Tibial artery (tissue), 4 donors: ENCODE data around the gene LAMA5.

Experiments used
- DNase-seq, 2 donors: peaks; one replicate each; pipeline ENCODE4 v3.0.0-alpha.2; 2019
- H3K27ac ChIP-seq, 2 donors: fragments of 200-600 bp; sonication (generic) in 1 of 2; 1 replicate in 1 of 2; 2 replicates in 1 of 2; pipeline ENCODE4 v1.5.1; 2018 to 2019; ENCODE audit warnings: mild to moderate bottlenecking in 1 of 2
- H3K27me3 ChIP-seq, 2 donors: fragments of 200-600 bp; sonication (generic) in 1 of 2; one replicate each; pipeline versions ENCODE4 v1.5.1 to v1.6.0; 2016 to 2019
- H3K36me3 ChIP-seq, 3 donors: fragments of 200-600 bp; sonication (generic) in 2 of 3; one replicate each; pipeline ENCODE4 v1.5.1; 2016 to 2019; ENCODE audit warnings: mild to moderate bottlenecking in 2 of 3
- H3K4me1 ChIP-seq, 4 donors: fragments of 200-600 bp; sonication (generic) in 2 of 4; 1 replicate in 3 of 4; 2 replicates in 1 of 4; pipeline ENCODE4 v1.5.1; 2016 to 2019
- H3K4me3 ChIP-seq, 2 donors: fragments of 200-600 bp; sonication (generic) in 1 of 2; 1 replicate in 1 of 2; 2 replicates in 1 of 2; pipeline ENCODE4 v1.5.1; 2018 to 2019; ENCODE audit warnings: mild to moderate bottlenecking in 2 of 2
- H3K9me3 ChIP-seq, 3 donors: fragments of 200-600 bp; sonication (generic) in 1 of 3; one replicate each; pipeline ENCODE4 v1.5.1; 2016 to 2019
- CTCF ChIP-seq, 2 experiments: fragments of 200-600 bp in 1 of 2; fragments of 450-650 bp in 1 of 2; IDR thresholded peaks; one replicate each; pipeline ENCODE4 v1.5.1; 2017 to 2019; ENCODE audit warnings: antibody characterized with exemption in 2 of 2, mild to moderate bottlenecking in 1 of 2, moderate library complexity in 1 of 2
- intact Hi-C: fragments of 100-400 bp; cut with DNase I; formaldehyde crosslinking; loops from one replicate; pipeline ENCODE4 v1.15.0; 2023; ENCODE audit warnings: low total_unique reads

Gene LAMA5

GRCh38 chr20:62367136-62367632 is at the start of gene LAMA5:
Gene LAMA5, minus strand, starts transcription at chr20:62367312. Its CDS starts 67 bp downstream, at chr20:62367245.
- Histone ChIP-seq H3K36me3 (peaks cover 0 to 1% (median 0%) of the 10 kb centered on the region in 3 donors), H3K27ac (peak within 1 kb of the TSS; percentile 96 to 98), H3K27me3 (no peaks in the 10 kb centered on the region), H3K4me1 (peaks cover 22 to 95% (median 84%) of the 10 kb centered on the region in 4 donors), H3K4me3 (peak within 1 kb of the TSS; percentile 77 to 93), H3K9me3 (no peaks in the 10 kb centered on the region)
- intact Hi-C loops, result no loop called here
- TF ChIP-seq CTCF (IDR thresholded peaks at IDR 0.05), result no peak
- DNase-seq, result peak in 1 of 2 donors; percentile 80

GRCh38 chr20:62415354-62416111 is 48.4 kb upstream of the LAMA5 start:
- H3K4me1 ChIP-seq, result peaks cover 0 to 7% (median 0%) of the 10 kb centered on the region in 4 donors
- H3K27me3 ChIP-seq, result peaks cover 0 to 49% of the 10 kb centered on the region in 2 donors
- H3K27ac ChIP-seq, result no peak overlapping the region
- no peak overlapping the region for H3K4me3 ChIP-seq
- H3K9me3 ChIP-seq, result no peaks in the 10 kb centered on the region
- DNase-seq, result no peak
- TF ChIP-seq CTCF (IDR thresholded peaks at IDR 0.05), result no peak
- intact Hi-C loops, result no loop called here
- H3K36me3 ChIP-seq, result no peaks in the 10 kb centered on the region

- DNase-seq, result no peak
- Histone ChIP-seq H3K27me3 (peaks cover 0 to 58% of the 10 kb centered on the region in 2 donors), H3K9me3 (no peaks in the 10 kb centered on the region), H3K4me1 (peaks cover 0 to 21% (median 4%) of the 10 kb centered on the region in 4 donors), H3K4me3 (no peak overlapping the region), H3K27ac (no peak overlapping the region), H3K36me3 (no peaks in the 10 kb centered on the region)
- intact Hi-C loops, result loop anchor here (5.0 kb wide), 1 partner anchor 378 kb away; no protein-coding TSS in a partner anchor
- no peak for TF ChIP-seq CTCF (IDR thresholded peaks at IDR 0.05)
These were observed 46.9 kb upstream of the LAMA5 start for GRCh38 chr20:62413896-62414481.

GRCh38 chr20:62413025-62413570 is 46.0 kb upstream of the LAMA5 start:
- Histone ChIP-seq H3K36me3 (no peaks in the 10 kb centered on the region), H3K4me3 (no peak overlapping the region), H3K27me3 (peaks cover 0 to 59% of the 10 kb centered on the region in 2 donors), H3K9me3 (no peaks in the 10 kb centered on the region), H3K4me1 (peaks cover 0 to 30% (median 4%) of the 10 kb centered on the region in 4 donors), H3K27ac (no peak overlapping the region)
- DNase-seq, result no peak
- no peak for TF ChIP-seq CTCF (IDR thresholded peaks at IDR 0.05)
- intact Hi-C loops, result loop anchor here (5.0 kb wide), 1 partner anchor 379 kb away; no protein-coding TSS in a partner anchor

- no peak for TF ChIP-seq CTCF (IDR thresholded peaks at IDR 0.05)
- Histone ChIP-seq H3K4me3 (no peak overlapping the region), H3K27me3 (peaks cover 0 to 62% of the 10 kb centered on the region in 2 donors), H3K27ac (no peak overlapping the region), H3K4me1 (peaks cover 0 to 37% (median 8%) of the 10 kb centered on the region in 4 donors), H3K9me3 (no peaks in the 10 kb centered on the region), H3K36me3 (no peaks in the 10 kb centered on the region)
- intact Hi-C loops, result loop anchor here (5.0 kb wide), 1 partner anchor 380 kb away; no protein-coding TSS in a partner anchor
- no peak for DNase-seq
These were observed 45.3 kb upstream of the LAMA5 start for GRCh38 chr20:62412194-62413024.
